GDM1 (cell line): ENCODE data around the gene APOBEC3A.

Experiments used
- DNase-seq: peaks from one replicate; lab custom pipeline; 2025; lab: John Stamatoyannopoulos, UW

APOBEC3A gene

DNA sequence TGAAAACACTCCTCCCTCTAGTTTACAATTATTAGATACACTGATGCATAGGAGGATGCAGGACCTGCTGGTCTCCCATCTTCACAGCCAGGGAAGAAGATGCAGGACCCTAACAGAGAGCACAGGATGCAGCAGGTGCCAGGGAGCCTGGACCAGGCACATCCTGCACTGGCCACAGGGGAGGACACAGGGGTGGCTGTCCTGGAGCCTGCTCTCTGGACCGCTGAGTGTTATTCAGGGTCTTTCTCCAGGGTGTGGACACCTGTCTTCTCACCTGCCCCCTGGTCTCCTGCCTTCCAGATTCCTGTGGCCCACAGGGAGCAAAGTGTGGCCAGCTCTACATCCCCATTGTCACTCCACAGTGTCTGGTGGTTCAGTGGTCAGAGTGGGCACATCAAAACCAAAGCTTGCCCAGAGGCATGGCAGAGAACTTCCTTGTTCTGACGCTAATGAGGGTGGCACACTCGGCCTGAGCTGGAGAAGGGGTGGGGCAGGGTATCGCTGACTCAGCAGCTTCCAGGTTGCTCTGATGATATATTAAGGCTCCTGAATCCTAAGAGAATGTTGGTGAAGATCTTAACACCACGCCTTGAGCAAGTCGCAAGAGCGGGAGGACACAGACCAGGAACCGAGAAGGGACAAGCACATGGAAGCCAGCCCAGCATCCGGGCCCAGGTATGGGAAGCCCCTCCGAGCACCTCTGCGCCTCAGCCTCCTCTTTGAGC is at the start of gene APOBEC3A:
TSS of gene APOBEC3A (plus strand) at position 564 of the 725 bp plus-strand sequence. CDS start at position 647, 83 bp downstream.
- DNase-seq: no peak

DNA sequence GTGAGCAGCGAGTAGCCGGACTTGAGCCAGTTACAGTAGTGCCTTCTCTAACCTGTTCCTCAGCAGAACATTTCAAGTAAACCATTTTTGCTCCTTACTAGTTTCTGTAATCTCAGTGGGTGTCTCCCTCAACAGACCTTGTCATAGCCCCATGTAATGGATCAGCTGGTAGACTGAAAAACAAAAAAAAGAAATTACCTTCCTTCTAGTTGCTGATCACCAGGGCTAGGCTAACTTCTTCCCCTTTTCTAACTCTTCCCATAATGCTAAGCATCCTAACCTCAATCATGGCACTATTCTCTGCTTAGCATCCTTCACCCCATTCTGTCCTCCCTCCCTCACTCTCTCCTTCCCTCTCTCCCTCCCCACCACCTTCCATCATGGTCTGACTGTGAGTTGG is 49.6 kb upstream of the APOBEC3A start:
- no peak for DNase-seq

DNA sequence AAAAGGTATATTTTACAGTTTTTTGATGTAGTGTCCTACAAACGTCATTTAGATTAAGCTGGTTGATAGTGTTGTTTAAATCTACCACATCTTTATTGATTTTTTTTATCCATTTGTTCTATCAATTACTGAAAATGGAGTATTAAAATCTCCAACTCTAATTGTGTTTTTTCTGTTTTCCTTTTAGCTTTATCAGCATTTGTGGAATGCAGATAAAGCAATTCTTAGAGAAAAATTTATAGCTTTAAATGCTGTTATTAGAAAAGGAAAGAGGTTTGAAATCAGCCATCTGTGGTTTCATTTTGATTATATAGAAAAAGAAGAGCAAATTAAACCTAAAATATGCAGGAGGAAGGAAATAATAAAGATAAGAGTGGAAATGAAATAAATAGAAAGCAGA is 46.0 kb upstream of the APOBEC3A start:
- no peak for DNase-seq

DNA sequence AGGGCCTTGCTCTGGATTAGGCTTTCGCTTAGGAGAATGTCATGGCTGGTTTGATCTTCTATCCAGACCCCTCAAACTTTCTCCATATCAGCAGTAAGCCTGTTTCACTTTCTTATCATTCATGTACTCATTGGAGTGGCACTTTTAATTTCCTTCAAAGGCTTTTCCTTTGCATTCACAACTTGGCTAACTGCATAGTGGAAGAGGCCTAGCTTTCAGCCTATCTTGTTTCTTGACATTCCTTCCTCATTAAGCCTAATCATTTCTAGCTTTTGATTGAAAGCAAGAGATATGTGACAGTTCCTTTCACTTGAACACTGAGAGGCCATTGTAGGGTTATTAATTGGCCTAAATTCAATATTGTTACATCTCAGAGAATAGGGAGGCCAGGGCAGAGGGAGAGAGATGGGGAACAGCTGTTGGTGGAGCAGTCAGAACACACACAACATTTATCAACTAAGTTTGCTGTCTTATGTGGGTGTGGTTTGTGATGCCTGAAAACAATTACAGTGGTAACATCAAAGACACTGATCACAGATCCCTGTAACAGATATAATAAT is 37.7 kb upstream of the APOBEC3A start:
- DNase-seq: no peak

DNA sequence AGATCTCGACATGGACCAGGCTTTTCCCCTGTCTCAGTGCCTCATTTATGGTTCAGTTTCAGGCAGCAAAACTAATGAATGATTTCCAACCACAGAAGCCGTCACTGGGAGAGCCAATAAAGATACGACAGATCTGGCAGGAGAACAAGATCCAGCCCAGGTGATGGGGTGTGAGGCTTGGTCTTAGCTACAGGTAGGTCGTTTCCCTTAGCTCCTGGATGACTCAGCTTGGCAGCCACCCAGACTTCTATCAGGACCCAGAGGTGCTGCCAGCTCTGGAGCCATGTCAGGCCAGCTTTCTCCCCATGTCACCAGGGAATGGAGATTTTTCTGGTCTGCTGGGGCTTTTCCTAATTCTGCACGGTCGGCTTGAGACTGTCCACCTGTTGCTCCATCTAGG is 36.3 kb upstream of the APOBEC3A start:
- no peak for DNase-seq

DNA sequence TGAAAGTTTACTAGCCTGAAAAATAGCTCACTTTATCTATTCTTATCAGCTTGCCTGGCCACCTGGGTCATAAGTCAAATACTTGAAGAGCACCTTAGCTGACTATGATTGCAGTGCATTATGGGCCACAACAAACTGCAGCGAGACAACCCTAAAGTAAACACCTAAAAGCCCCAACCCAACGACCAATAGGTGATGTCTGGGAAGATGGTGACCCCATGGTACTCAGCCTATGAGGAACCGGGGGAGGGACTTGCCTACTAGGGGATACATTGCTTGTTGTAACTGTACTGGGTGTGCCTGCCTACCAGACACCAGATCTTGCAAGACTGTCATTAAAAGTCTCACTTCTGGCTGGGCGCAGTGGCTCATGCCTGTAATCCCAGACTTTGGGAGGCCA is 35.6 kb upstream of the APOBEC3A start:
- no peak for DNase-seq

DNA sequence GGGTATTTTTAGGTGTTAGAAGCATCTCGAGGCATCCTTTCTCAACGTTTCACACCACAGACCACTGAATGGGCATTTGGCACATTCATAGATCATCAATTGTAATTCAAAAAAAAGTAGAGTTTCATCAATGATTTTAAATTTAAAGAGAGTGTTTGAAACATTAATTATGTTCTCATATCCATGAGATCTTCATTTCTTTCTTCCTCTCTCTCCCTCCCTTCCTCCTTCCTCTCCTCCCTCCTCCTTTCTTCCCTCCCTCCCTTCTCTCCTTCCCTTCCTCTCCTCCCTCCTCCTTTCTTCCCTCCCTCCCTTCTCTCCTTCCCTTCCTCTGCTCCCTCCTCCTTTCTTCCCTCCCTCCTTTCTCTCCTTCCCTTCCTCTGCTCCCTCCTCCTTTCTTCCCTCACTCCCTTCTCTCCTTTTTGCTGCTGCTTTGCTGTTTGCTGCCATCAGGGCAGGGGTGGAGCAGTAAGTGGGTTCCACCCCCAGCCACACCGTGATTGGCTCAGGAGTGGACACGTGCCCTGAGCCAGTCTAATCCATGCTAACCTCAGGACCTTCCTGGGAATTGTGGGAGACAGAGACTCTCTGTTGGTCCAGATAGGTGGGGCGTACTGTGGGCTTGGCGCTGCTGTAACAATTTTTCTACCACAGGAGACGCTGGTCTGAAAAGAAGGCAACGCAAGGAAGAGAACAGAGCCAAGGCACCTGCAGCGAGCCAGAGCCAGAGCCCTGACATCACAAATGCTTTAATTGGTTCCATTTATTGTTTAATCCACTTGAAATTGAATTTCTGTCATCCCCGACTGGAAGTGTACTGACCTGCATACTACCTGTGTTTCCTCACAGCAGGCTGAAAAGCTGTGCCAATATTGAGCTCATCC is 33.7 kb upstream of the APOBEC3A start:
- no peak for DNase-seq

DNA sequence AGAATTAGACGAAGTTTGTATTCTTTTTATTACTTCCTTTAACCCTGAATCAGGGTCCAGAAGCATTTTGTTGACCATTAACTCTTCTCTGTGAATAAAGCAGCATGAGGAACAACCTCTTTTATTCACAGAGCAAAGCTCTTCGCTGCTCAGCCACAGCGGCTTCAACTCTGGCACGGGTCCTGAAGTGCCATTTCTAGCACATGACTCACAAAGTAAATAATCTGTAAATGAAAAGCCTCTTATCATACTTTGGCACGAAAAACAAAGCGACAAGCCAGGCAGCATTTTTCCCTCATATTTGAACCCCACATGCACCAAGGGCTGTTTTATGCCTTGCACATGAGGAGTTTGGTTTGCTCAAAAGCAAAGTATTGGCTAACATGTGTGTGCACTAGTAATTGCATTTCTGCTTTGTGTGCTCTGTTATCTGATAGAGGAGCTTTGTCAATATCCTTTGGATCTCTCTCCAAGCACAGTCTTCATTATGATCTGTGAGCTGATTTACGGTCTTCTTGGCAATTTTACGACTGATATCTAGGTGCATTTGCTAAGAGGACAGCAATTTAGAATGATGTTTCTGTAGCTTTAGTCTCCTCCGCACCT is 33.0 kb upstream of the APOBEC3A start:
- DNase-seq: no peak

DNA sequence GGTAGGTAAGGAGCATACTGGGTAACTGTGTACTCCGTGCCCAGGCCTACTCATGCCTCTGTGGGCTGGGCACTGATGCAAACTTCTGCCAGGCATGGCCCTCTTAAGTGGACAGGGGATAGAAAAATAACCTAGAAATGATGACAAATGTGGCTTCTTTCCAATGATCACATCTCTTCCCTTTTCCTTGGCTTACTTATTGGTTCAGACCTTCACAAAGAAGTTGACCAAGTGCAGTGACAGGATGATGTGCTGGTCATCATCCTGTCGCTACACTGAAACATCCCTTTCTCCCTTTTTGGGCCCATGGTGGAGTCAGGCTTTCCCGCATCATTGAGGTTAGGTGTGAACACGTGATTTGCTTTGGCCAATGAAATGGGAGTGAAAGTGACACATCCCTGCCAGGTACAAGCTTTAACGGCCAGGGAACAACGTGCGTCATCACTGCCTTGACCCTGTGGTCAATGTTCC is 31.8 kb upstream of the APOBEC3A start:
- no peak for DNase-seq

DNA sequence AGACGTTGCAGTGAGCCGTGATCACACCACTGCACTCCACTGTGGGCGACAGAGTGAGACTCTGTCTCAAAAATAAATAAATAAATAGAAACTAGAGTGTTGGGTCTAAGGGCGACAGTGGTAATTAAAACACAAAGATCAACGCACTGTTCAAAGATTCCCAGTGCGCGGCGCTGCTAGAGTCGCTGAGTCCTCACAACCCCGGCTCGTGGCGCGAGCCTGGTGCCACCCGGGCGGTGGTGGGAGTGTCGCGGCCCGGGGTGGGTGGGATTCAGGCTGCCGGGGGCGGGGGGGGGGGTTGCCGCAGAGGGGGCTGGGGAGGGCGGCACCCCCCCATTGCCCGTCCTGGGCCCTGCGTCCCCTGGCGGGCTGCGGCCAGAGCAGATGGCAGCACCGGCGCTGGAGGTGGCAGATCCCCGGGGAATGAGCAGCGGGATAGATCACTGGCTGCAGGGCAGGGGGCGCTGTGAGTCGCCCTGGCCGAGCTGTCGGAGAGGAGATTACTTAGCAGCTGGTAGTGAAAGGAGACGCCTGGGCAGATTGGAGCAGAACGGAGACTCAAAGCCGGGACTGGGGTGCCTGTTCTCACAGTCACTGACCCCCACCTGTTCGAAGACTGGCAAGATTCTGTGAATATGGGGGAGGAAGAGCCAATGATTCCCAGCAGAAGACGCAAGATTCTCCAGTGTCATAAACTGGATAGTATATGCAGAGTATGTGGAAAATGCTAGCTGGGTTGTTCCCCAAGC is 30.2 kb upstream of the APOBEC3A start:
- no peak for DNase-seq

DNA sequence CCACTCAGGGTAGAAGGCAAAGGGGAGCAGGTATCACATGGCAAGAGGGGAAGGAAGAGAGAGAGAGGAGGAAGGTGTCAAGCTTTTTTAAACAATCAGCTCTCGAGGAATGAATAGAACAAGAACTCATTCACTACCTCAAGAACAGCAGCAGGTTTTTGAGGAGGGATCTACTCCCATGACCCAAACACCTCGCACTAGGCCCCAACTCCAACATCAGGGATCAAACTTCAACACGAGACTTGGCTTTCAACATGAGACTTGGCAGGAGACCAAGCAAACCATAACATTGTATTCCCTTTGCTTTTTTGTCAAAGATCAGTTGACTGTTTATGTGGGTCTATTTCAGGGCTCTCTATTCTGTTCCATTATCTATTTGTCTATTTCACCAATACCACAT is 26.9 kb upstream of the APOBEC3A start:
- DNase-seq: no peak

DNA sequence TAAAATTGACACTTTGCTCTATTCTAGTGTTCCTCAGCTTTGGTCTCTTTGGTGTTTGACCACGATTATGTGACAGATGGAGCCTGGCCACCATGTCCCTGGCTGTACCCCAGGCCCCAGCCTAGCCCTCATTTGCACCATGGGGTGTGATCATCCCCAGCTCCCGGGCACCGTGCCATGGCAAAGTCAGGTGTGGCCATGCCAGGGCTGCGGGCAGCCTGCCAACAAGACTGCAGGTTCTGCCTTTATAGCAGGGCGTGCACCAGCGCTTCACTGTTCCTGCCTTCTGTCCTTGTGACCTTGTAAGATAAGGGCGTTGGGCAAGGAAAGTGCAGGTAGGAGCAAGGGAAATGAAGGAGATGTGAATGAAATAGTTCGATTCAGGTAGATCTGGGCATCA is 22.4 kb upstream of the APOBEC3A start:
- no peak for DNase-seq

DNA sequence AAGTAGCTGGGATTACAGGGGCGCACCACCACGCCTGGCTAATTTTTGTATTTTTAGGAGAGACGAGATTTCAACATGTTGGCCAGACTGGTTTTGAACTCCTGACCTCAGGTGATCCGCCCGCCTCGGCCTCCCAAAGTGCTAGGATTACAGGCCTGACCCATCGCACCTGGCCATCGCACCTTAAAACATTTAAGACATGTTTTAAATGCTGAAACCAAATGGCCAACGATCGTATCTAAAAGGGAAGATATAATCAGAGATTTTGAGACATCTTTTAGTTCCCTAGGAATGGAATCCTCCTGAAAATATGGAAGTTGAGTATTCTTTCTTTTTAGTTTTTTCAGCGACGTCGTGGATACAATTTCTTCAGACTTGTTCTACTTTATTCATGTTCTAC is 21.8 kb upstream of the APOBEC3A start:
- DNase-seq: no peak

DNA sequence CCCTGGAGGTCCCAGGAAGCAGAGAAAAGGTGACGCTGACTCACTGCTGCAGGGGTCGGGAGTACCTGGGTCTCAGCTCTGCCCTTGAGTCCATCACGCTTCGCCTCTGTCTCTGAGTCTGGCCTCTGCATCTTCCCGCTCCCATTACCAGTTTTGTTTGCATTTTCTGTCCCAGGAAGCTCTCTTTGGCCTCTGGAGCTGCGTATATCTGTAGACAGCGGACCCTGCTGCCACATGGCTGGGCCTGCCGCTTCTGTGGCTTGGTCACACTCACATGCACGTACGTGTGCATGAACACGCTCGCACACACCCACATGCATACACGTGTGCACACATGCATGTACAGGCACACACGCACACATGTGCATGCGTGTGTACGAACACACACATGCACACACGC is 20.8 kb upstream of the APOBEC3A start:
- DNase-seq: no peak

DNA sequence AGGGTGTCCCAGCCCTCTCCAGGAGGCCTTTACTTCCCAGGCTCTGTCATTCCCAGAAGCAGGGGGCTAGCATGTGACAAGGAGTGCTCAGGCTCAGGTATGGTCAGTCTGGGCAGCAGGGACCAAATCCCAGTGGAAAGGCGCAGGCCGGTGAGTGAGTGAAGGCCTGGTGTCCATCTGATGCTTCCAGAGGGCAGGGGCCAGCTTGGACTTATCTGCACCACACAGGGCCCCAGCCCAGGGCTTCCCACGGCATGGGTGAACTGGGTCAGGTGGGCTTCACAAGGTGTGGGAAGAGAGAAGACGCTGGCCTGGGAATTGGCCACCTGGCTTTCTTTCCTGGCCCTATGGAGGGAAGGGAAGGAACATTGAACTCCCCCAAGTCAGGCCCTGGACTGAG is 20.4 kb upstream of the APOBEC3A start:
- no peak for DNase-seq

DNA sequence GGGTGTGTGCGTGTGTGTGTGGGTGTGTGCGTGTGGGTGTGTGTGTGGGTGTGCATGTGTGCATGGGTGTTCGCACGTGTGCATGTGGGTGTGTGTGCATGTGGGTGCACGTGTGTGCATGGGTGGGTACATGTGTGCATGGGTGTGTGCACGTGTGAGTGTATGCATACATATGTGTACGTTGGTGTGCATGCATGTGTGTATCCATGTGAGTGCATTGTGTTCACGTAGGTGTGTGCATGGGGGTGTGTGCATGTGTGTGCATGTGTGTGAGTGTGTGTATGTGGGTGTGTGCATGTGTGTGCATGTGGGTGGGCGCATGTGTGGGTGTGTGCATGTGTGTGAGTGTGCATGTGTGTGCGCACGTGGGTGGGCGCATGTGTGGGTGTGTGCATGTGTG is 19.9 kb upstream of the APOBEC3A start:
- no peak for DNase-seq

DNA sequence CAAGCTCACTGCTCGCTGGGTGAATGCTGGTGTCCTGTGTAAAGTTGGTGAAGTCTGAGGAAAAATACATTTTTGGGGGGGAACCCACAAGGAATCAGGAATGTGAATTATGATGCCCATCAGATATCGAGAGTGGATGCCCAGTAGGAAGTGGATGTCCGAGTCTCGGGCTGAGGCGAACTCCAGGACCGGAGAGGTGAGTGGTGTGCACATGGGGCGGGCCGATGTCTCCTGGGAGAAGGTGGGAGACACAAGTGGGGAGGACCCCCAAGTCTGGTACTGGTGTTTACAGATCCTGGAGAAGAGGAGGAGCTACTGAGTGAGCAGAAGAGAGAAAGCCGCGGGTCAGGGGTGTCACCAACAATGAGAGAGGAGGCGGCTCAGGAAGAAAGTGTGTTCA is 19.2 kb upstream of the APOBEC3A start:
- DNase-seq: no peak

DNA sequence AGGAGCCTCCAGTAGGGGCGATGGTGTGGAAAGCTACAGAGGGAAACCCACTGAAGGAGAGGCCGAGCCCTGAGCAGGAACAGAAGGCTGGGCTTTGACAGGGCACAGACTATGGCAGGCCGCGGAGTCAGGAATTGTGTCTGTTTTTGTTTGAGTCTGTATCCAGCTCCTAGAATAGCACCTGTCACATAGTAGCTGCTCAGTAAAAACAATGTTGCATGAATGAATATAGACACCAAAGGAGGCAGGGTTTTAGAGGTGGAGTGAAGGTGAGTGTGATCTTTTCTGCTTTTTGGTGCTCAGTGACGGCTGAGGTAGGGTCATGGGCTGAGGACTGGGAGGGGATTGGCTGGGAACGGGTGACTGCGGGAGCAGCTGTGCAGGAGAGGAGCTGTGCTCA is 18.5 kb upstream of the APOBEC3A start:
- DNase-seq: no peak

DNA sequence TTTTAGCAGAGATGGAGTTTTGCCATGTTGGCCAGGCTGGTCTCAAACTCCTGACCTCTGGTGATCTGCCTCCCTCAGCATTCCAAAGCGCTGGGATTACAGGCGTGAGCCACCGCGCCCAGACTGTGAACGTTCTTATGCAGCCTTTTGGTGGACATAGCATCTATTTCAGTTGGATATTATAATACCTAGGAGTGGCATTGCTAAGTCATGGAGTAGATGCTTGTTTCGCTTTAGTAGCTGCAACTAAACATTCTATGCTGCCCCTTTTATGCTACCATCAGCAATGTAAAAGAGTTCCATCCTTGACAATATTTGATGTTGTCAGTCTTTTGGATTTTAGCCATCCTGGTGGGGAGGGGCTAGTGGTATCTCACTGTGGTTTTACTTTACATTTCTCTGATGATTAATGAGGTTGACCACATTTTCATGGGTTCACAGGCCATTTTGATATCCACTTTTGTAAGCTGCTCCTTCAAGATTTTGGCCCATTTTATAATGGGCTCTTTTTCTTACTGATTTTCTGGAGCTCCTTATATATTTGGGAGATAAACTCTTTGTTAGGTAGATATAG is 16.5 kb upstream of the APOBEC3A start:
- DNase-seq: no peak

DNA sequence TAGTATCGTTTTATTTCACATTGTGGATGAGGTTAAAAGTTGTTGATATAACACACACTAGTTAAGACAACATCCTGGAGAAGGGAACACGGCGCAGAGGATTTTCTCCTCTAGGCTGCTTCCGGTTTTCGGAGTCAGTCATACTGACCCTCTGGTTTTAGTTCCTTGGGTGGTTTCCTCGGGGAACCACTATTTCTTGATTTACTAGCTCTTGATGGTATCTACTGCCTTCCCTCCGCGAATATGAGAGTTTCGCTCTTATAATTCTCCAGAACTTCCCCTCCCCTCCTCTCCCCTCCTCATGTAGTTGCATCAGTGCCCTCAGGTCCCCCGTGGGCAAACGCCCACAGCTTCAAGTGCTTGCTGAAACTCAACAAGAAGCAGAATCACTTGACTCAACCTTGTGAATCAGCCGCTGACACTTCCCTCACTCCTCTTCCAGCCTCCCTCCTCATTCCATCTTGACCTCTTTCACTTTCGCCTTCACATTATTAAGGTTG is 15.9 kb upstream of the APOBEC3A start:
- peak; percentile 34 for DNase-seq

DNA sequence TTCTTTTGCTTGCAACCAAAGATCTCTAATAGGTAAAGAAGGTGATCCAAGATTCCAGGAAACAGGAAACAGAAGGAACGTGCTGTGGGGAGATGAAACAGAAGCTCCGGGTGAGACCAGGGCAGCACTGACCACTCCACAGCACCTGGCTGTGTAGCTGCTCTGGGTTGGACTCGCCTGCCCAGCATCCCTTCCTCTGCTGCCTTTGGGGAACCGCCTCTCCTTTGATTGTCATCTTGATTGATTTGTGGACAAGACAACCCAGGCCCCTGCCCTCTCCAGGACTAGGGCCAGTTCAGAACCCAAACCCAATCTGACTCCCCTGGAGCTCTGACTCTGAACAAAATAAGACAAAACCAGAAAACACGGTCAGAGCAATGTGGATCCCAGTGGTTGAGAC is 14.7 kb upstream of the APOBEC3A start:
- DNase-seq: no peak
